GM18498 (cell line): ENCODE results near the gene SPATA9.

ENCODE experiments used
- ATAC-seq: cut with Tn5 transposase; IDR thresholded peaks from one replicate; pipeline ENCODE4 v1.9.1; 2021; ENCODE audit warnings: mild to moderate bottlenecking, moderate library complexity; ENCODE audit not compliant: unreplicated experiment

SPATA9 gene

DNA sequence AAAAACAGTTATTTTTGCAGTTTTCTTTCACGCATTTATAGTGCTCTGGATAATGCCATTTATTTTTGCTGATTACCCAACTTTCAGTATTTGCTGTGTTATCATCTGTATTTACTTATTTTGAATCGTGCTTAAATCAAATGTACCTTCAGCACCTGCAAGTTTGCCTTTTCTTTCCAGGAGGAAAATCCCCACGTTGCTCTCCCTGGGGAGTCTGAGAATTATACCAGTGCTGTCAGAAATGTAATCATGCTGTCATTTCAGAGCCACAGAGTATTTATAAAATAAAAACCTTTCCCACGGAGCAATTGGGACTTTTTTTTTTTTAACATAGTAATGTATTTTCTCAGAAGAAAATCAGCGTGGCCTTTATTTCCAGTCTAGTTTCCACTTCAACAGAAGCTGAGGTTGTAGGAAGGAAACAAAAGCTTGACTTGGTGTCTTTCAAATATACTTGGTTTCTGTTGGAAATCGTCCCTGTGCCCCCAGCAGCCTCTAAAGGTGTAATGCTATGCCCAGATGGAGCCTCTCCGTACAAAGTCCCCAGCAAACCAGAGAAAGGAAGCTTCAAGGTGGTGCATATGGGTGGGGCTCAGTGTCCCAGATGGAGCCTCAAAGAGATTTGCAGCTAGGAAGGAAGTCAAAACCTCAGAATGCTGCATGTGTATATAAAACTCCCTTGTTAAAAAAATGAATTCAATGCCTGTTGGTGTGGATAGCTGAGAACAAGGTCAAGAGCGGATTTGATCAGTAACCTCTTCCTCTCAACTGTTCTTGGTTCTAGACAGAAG is 60.8 kb downstream of the SPATA9 start:
- ATAC-seq: no peak

DNA sequence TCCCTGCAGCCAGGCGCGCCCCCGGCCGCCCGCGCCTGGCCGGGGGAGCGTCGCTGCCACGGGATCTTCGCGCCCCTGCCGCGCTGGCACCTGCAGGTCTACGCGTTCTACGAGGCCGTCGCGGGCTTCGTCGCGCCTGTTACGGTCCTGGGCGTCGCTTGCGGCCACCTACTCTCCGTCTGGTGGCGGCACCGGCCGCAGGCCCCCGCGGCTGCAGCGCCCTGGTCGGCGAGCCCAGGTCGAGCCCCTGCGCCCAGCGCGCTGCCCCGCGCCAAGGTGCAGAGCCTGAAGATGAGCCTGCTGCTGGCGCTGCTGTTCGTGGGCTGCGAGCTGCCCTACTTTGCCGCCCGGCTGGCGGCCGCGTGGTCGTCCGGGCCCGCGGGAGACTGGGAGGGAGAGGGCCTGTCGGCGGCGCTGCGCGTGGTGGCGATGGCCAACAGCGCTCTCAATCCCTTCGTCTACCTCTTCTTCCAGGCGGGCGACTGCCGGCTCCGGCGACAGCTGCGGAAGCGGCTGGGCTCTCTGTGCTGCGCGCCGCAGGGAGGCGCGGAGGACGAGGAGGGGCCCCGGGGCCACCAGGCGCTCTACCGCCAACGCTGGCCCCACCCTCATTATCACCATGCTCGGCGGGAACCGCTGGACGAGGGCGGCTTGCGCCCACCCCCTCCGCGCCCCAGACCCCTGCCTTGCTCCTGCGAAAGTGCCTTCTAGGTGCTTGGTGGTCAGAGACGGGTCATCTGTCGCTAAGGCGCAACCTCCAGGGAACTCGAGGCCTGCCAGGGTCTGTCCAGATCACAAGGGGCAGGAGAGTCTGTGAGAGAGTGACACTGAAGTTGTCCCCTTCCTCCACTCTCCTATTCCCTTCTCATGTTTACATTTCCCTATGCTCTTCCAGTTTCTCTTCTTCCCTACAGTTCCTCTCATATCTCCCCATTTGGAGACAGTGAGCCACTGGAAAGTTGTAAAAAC is 61.6 kb downstream of the SPATA9 start:
- ATAC-seq: peak; percentile 52

DNA sequence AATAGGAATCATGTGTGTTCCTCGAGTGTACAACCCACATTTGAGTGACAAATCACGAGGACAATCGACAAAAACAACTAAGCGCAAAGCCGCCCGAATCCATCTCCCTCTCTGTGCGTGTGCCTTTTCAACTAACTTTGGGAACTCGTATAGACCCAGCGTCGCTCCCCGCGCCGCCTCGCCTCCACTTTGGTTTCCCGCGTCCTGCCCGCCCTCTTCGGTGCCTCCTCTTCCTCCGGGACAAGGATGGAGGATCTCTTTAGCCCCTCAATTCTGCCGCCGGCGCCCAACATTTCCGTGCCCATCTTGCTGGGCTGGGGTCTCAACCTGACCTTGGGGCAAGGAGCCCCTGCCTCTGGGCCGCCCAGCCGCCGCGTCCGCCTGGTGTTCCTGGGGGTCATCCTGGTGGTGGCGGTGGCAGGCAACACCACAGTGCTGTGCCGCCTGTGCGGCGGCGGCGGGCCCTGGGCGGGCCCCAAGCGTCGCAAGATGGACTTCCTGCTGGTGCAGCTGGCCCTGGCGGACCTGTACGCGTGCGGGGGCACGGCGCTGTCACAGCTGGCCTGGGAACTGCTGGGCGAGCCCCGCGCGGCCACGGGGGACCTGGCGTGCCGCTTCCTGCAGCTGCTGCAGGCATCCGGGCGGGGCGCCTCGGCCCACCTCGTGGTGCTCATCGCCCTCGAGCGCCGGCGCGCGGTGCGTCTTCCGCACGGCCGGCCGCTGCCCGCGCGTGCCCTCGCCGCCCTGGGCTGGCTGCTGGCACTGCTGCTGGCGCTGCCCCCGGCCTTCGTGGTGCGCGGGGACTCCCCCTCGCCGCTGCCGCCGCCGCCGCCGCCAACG is 62.5 kb downstream of the SPATA9 start, which contains the start of gene GPR150:
Gene GPR150 (plus strand): TSS at position 58 of the 840 bp plus-strand sequence. CDS start 189 bp downstream, at position 247.
- peak; percentile 67 for ATAC-seq

DNA sequence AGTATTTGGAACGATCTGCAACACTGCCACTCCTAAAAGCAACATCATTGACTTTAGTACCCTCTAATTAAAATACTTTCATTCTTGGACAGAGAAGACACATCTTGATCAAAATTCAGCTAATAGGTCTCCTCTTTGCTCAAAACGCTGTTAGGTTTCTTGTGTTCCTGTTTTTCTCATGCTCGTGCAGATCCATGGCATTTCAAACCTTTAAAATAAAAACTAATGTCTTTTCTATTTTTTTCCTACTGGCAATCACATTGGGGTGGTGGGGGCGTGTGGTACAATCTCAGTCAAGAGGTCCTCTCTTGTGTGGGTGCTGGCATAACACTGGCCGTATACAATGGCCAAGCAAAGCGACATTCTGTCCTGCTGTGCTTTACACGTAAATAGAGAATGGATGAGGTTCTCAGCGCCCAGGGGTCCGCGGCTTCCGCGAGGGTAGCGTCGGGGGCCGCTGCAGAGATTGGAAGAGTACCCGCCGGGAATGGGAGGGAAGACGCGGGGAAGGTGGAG is 63.2 kb downstream of the SPATA9 start:
- ATAC-seq: no peak

DNA sequence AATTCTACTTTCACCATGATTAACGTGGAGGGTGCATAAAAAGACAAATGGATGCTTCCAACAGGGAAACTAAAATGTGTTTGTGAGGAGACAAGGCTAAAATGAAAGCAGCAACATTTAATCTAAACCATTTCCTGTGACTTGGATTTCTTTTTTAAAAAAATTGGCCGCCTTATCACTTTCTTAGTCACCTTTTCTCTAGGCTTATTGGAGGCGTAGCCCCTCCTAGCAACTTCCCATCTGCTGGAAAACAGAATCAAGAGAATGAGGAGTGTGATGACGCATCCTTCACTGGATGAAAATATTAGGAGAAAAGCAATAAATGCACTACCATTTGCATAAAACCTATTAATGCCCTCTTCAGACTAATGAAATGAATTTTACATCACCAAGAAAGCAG is 63.7 kb downstream of the SPATA9 start:
- no peak for ATAC-seq

DNA sequence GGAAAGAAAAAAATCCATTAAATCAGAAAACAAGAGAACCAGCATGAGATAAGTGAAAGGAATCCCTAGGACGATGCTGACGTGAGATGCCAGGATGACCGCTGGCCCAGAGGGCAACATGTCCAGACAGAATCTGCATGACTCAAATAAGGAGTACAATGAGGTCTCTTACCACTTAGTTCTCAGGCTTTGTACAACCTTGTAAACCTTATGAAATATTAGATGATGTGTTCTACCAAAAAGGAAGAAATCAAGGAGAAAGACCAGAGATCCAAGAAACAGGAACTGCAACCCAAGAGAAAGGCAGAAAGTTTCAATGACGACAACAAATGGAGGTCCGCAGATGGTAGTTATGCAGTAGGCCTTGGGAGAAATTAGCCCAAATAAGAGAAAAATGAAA is 65.7 kb downstream of the SPATA9 start:
- ATAC-seq: no peak

DNA sequence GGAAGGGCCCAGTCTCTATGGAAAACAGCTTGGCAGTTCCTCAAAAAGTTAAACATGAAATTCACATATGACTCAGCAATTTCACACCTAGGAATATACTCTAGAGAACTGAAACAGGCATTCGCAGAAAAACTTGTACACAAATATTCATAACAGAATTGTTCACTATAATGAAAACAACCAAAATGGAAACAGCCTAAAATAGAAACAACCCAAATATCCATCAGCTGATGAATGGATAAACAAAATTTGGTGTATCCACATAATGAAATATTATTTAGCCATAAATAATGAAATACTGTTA is 67.7 kb downstream of the SPATA9 start:
- peak; percentile 55 for ATAC-seq

DNA sequence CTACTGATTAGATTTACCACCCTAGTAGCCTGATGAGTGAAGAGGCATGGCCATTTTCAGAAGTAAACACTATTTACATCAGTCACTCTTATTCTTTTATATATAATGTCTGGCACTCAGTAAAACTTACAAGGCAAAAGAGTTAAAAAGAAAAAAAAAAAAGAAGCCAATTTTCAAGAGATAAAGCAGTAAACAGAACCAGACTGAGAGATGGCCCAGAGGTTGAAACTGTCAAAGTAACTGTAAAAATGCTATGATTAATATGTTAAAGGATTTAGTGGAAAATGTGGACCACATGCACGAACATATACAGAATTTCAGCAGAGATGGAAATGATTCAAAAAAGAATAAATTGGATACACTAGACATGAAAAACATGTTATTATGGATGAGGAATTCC is 69.3 kb downstream of the SPATA9 start:
- ATAC-seq: no peak

DNA sequence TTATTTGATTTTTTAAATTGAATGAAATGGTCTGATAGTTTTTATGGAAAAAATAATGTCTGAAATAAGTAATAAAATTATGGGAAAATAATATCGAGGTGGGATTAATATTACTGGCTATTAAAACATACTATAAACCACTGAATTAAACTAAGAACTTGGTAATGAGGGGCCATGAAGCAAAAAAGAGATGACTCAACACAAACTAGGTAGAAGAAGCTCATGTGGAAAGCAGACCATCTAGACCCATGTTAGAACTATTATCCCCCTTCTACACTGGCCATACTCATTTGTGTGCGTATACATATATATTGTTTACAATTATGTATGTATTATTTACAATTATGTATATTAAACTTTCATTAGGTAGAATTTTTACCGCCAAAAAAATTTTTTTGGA is 71.4 kb downstream of the SPATA9 start:
- ATAC-seq: no peak

DNA sequence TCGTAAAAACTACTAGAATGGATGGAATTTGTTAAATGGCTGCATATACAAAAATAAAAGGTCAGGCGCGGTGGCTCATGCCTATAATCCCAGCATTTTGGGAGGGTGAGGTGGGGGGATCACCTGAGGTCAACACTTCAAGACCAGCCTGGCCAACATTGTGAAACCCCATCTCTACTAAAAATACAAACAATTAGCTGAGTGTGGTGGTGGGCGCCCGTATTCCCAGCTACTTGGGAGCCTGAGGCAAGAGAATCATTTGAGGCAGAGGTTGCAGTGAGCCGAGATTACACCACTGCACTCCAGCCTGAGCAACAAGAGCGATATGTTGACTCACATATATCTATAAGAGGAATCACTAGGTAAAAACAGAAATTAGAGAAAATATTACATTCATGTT is 72.2 kb downstream of the SPATA9 start:
- ATAC-seq: no peak

DNA sequence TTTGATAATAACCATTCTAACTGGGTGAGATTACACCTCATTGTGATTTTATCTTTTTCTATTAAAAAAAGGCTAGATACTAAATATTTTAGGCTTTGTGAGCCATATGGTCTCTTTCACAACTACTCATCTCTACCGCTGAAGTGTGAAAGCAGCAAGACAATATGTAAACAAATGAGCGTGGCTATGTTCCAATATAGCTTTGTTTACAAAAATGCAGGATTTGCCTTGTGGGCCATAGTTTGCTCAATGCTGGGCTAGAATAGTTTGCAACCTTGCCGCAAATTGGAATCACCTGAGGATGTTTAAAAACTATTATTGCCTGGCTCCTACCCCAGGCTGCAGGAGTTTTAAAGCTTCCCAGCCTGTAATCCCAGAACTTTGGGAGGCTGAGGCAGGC is 73.1 kb downstream of the SPATA9 start:
- no peak for ATAC-seq
